Ovary (tissue), 3 donors: ENCODE results near the gene NR2E3.

ENCODE experiments used
- CTCF ChIP-seq, 3 donors: fragments of 450-650 bp in 2 of 3; fragments of 200-600 bp in 1 of 3; IDR thresholded peaks; one replicate each; pipeline versions ENCODE4 v1.5.1 to v1.8.0; 2016 to 2022; ENCODE audit warnings: antibody characterized with exemption in 3 of 3, mild to moderate bottlenecking in 1 of 3
- EP300 ChIP-seq: sonication (generic); formaldehyde crosslinking; IDR thresholded peaks from one replicate; pipeline ENCODE4 v1.6.1; 2017; ENCODE audit warnings: antibody characterized with exemption
- POLR2A ChIP-seq: fragments of 450-650 bp; IDR thresholded peaks from one replicate; pipeline ENCODE4 v1.6.1; 2017; ENCODE audit warnings: antibody characterized with exemption, mild to moderate bottlenecking, moderate library complexity
- donor health status: DM: no; HTN: no; CAD: no.

GRCh38 chr15:71773206-71773859 lies 37.0 kb upstream of the NR2E3 start:
- TF ChIP-seq EP300 (no peak), POLR2A (no peak), CTCF (IDR thresholded peaks at IDR 0.05) (no peak)
